ENCODE measurements around the gene SLC22A2. TPM values are rescaled to one million over a fixed set of nuclear protein-coding genes. Genes with fewer than 3 reads are reported as not detected.
A peak's percentile ranks its signal among the peaks of the same experiment; 100 is the strongest.

Gene SLC22A2
- total RNA-seq, 1 donor from 2014 or later, result not detected

DNA sequence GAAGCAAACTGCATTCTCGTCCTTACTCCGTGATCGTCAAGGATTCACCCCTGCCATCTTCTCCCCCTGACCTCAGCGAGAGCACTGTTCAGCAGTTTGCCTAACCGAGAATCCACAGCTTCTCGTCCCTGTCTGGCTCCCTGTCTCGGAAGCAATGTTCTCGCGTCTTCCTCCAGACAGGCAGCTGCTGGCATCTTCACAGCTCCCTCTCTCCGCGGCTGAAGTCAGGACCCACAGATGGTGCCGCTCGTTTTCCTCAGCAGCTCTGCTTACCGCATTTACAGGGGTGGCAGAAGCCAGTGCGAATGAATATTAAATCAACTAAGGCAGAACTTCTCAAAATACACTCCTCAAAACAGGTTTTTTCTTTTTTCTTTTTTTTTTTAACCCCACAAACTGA lies 18.9 kb upstream of the SLC22A2 start:
- Histone ChIP-seq H3K4me3 (no peak overlapping the region), H3K27me3 (no peaks in the 10 kb centered on the region), H3K36me3 (no peaks in the 10 kb centered on the region), H3K4me1 (no peaks in the 10 kb centered on the region), H3K27ac (no peak overlapping the region), H3K9me3 (no peaks in the 10 kb centered on the region)
- intact Hi-C loops (cut with DNase I), result no loop called here
- TF ChIP-seq, protein P1, sequence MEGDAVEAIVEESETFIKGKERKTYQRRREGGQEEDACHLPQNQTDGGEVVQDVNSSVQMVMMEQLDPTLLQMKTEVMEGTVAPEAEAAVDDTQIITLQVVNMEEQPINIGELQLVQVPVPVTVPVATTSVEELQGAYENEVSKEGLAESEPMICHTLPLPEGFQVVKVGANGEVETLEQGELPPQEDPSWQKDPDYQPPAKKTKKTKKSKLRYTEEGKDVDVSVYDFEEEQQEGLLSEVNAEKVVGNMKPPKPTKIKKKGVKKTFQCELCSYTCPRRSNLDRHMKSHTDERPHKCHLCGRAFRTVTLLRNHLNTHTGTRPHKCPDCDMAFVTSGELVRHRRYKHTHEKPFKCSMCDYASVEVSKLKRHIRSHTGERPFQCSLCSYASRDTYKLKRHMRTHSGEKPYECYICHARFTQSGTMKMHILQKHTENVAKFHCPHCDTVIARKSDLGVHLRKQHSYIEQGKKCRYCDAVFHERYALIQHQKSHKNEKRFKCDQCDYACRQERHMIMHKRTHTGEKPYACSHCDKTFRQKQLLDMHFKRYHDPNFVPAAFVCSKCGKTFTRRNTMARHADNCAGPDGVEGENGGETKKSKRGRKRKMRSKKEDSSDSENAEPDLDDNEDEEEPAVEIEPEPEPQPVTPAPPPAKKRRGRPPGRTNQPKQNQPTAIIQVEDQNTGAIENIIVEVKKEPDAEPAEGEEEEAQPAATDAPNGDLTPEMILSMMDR (IDR thresholded peaks at IDR 0.05), result no peak
- no peak for DNase-seq (ENCODE audit: low spot score in 2 of 2)

DNA sequence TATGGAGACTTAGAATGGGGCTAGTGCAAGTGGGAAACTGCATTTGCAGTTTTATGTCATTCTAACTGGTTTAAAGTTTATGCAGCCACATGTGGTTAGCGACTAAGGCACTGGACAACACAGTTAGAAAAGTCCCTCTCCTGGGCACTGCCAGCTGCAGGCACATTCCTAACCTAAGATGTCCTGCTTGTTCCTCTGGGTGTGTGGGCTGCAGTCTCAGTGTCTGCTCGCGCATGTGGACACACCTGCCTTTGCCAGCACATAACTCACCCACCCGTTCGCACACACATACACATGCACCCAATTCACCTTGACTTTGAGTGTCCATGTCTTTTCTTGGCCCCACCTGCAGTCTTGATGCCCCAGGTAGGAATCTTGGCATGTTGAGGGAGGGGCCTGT lies 18.5 kb upstream of the SLC22A2 start:
- no peak for DNase-seq (ENCODE audit: low spot score in 2 of 2)
- Histone ChIP-seq H3K9me3 (no peaks in the 10 kb centered on the region), H3K27me3 (no peaks in the 10 kb centered on the region), H3K36me3 (no peaks in the 10 kb centered on the region), H3K4me1 (no peaks in the 10 kb centered on the region), H3K27ac (no peak overlapping the region), H3K4me3 (no peak overlapping the region)
- intact Hi-C loops (cut with DNase I), result no loop called here
- TF ChIP-seq, protein P1 (IDR thresholded peaks at IDR 0.05), result no peak

DNA sequence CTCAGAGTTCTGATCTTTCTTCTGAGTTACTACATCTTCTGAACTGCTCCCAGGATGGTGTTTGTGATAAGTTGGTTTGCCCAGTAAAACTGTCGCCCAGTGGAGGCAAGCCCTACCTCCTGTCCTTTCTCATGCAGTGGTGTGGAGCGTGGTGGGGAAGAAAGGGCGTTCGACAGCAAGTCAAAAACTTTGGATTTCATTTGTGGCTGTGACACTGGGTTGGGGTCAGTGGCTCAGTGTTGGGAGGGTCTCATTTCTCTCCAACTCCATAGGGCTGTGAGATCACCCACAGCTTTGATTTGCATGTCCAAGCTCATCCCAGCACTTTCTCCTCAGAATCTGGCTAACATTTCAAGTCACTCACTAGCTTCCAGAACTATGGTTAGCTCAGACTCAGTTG lies 17.5 kb upstream of the SLC22A2 start:
- Histone ChIP-seq H3K4me1 (no peaks in the 10 kb centered on the region), H3K9me3 (no peaks in the 10 kb centered on the region), H3K27ac (no peak overlapping the region), H3K4me3 (no peak overlapping the region), H3K36me3 (no peaks in the 10 kb centered on the region), H3K27me3 (no peaks in the 10 kb centered on the region)
- intact Hi-C loops (cut with DNase I), result no loop called here
- no peak for DNase-seq (ENCODE audit: low spot score in 2 of 2)
- TF ChIP-seq, protein P1 (IDR thresholded peaks at IDR 0.05), result no peak

DNA sequence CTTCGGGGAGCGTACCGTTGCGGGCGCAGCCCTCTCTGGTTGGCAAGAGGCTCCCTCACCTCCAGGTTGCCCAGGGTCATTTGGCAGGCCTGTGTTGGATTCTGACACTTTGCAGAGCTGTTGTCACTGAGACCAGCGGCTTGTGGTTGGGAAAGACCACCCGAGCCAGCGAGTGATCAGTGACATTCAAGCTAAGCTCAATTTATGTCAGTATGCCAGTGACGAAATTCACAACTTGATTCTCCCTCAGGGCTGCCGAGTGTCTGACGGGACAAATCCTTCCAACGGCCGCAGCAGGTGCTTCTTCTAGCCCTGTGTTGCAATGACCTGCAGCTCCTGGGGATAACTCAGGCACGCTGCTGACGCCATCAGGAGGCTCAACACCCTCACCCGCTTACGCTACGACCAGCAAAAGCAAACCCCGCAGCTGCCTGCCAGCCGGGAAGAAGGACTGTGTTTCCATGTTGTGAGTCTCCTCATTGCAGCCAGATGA lies 16.9 kb upstream of the SLC22A2 start:
- H3K27ac ChIP-seq, result peak overlapping the region in 1 of 2 donors; percentile 28
- DNase-seq (ENCODE audit: low spot score in 2 of 2), result no peak
- H3K27me3 ChIP-seq, result no peaks in the 10 kb centered on the region
- H3K36me3 ChIP-seq, result no peaks in the 10 kb centered on the region
- H3K9me3 ChIP-seq, result no peaks in the 10 kb centered on the region
- no peak overlapping the region for H3K4me3 ChIP-seq
- intact Hi-C loops (cut with DNase I), result no loop called here
- TF ChIP-seq, protein P1 (IDR thresholded peaks at IDR 0.05), result no peak
- H3K4me1 ChIP-seq, result no peaks in the 10 kb centered on the region

DNA sequence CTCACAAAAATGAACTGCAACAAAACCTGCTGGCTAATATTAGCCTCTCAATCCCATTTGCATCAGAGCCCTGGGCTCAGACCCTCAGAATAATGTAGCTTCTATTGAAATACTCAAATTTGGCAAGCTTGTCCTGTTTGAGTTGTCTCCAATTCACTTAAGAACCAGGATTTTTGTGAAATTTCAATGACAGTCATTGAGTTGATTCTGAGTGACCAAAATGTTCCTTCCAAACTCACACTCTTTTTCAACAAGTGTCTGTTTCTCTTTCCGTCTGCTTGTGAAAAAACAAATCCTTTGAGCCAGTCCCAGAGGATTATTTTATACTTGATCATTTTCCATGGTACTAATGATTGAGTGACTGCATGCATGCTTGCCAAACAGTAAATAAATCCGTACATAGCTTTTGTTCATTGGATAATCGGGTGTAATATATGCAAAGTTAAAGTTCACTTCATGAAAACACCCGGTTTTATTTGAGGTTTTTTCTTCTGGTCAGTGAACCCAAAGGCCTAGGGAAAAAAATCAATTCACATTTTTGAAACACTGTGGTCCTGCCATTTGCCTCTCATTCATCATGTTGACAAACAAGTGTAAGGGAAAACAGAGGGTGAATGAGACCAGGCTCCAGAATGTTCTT lies 16.4 kb upstream of the SLC22A2 start:
- H3K27me3 ChIP-seq, result no peaks in the 10 kb centered on the region
- no peak overlapping the region for H3K4me3 ChIP-seq
- TF ChIP-seq, protein P1 (IDR thresholded peaks at IDR 0.05), result no peak
- peak overlapping the region in 1 of 2 donors; percentile 28 for H3K27ac ChIP-seq
- no peaks in the 10 kb centered on the region for H3K36me3 ChIP-seq
- intact Hi-C loops (cut with DNase I), result no loop called here
- DNase-seq (ENCODE audit: low spot score in 2 of 2), result no peak
- H3K4me1 ChIP-seq, result no peaks in the 10 kb centered on the region
- no peaks in the 10 kb centered on the region for H3K9me3 ChIP-seq
